ENCODE results near the gene CHMP4B. TPM values are rescaled to one million over a fixed set of nuclear protein-coding genes. Genes with fewer than 3 reads are reported as not detected.

The CHMP4B gene
- total RNA-seq, 1 donor from 2014 or later, result 49.6 TPM

- no peak for DNase-seq
Observed at GRCh38 chr20:33864324-33864963, 53.3 kb downstream of the CHMP4B start.

- DNase-seq, result no peak
Observed at GRCh38 chr20:33865761-33866370, 54.7 kb downstream of the CHMP4B start.

GRCh38 chr20:33866398-33867100, 55.4 kb downstream of the CHMP4B start:
- DNase-seq, result no peak

GRCh38 chr20:33868042-33868441, 56.9 kb downstream of the CHMP4B start:
- DNase-seq, result no peak

GRCh38 chr20:33868595-33868994, 57.4 kb downstream of the CHMP4B start:
- DNase-seq, result no peak

GRCh38 chr20:33869283-33869682, 58.1 kb downstream of the CHMP4B start:
- DNase-seq, result no peak

- DNase-seq, result no peak
Observed at GRCh38 chr20:33871362-33871761, 60.2 kb downstream of the CHMP4B start.

GRCh38 chr20:33874129-33874528, 63.0 kb downstream of the CHMP4B start:
- DNase-seq, result no peak

- DNase-seq, result no peak
Observed at GRCh38 chr20:33875055-33875454, 63.9 kb downstream of the CHMP4B start.

GRCh38 chr20:33875534-33876026, 64.4 kb downstream of the CHMP4B start:
- no peak for DNase-seq

- no peak for DNase-seq
Observed at GRCh38 chr20:33878583-33878982, 67.4 kb downstream of the CHMP4B start.

GRCh38 chr20:33880396-33880795, 69.2 kb downstream of the CHMP4B start:
- DNase-seq, result no peak

- DNase-seq, result no peak
Observed at GRCh38 chr20:33881989-33882388, 70.8 kb downstream of the CHMP4B start.

- DNase-seq, result no peak
Observed at GRCh38 chr20:33882481-33882880, 71.3 kb downstream of the CHMP4B start.

GRCh38 chr20:33883164-33883563, 72.0 kb downstream of the CHMP4B start:
- no peak for DNase-seq

GRCh38 chr20:33884633-33885032, 73.5 kb downstream of the CHMP4B start:
- DNase-seq, result no peak

- no peak for DNase-seq
Observed at GRCh38 chr20:33889312-33889711, 78.2 kb downstream of the CHMP4B start.

- DNase-seq, result no peak
Observed at GRCh38 chr20:33890557-33890956, 79.4 kb downstream of the CHMP4B start.

GRCh38 chr20:33893314-33893713, 82.2 kb downstream of the CHMP4B start:
- DNase-seq, result no peak

- no peak for DNase-seq
Observed at GRCh38 chr20:33894798-33895197, 83.7 kb downstream of the CHMP4B start.

GRCh38 chr20:33896509-33896908, 85.4 kb downstream of the CHMP4B start:
- no peak for DNase-seq

GRCh38 chr20:33897313-33897912, 86.3 kb downstream of the CHMP4B start:
- DNase-seq, result no peak

GRCh38 chr20:33899106-33899505, 88.0 kb downstream of the CHMP4B start:
- DNase-seq, result no peak

All from skin of body (tissue), 2 donors.